Measurements from ENCODE around the gene POMT1.

GRCh38 chr9:131524665-131525315 is 22.1 kb downstream of the POMT1 start:
- TF ChIP-seq POLR2AphosphoS5 (IDR thresholded peaks at IDR 0.05) (no peak), POLR2A (IDR thresholded peaks at IDR 0.05) (no peak)
